Measurements from ENCODE around the gene C14orf180.

DNA sequence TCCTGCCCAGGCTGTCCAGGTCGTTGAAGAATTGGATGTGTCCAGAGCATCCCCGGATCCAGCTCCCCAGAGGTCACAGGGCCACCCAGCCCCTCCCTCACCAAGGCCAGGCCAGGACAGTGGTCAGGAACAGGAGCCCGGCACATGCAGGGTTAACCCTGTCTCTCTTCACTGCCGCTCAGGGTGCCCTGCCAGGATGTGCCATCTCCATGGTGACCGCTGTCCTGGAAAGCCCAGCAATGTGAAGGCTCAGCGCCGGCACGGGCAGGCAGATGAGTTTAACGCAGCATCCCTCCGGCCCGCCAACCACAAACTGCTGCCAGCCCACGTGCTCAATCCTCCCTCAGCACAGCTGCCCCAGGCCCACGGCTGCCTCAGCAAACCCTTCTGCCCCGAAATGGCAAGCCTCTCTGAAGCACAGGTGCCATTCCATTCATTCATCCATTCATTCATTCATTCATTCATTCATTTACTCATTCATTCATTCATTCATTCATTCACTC is 20.6 kb downstream of the C14orf180 start:
- TF ChIP-seq EZH2 (optimal IDR thresholded peaks at IDR 0.05; ENCODE audit: low read depth, low read length): no peak
- TF ChIP-seq, protein P1, sequence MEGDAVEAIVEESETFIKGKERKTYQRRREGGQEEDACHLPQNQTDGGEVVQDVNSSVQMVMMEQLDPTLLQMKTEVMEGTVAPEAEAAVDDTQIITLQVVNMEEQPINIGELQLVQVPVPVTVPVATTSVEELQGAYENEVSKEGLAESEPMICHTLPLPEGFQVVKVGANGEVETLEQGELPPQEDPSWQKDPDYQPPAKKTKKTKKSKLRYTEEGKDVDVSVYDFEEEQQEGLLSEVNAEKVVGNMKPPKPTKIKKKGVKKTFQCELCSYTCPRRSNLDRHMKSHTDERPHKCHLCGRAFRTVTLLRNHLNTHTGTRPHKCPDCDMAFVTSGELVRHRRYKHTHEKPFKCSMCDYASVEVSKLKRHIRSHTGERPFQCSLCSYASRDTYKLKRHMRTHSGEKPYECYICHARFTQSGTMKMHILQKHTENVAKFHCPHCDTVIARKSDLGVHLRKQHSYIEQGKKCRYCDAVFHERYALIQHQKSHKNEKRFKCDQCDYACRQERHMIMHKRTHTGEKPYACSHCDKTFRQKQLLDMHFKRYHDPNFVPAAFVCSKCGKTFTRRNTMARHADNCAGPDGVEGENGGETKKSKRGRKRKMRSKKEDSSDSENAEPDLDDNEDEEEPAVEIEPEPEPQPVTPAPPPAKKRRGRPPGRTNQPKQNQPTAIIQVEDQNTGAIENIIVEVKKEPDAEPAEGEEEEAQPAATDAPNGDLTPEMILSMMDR (IDR thresholded peaks at IDR 0.05; ENCODE audit: low read length): no peak

Data from MM.1S (cell line).